Panc1 (cell line): ENCODE results near the gene SERTAD4. TPM values are rescaled to one million over a fixed set of nuclear protein-coding genes. Genes with fewer than 3 reads are reported as not detected.

Source experiments
- ATAC-seq: fragments of 200-7000 bp; cut with Tn5 transposase; 2 replicates; pipeline ENCODE4 v1.9.1; 2020; ENCODE audit warnings: mild to moderate bottlenecking, moderate library complexity
- BruUV-seq: library from RNA; stranded (reverse); fragments of 400-500 nt; replicated peaks from 2 replicates; lab custom pipeline; 2021; lab: Mats Ljungman, UMichigan
- CTCF ChIA-PET: fragments of 300-600 bp; sonication (Branson Sonifier 250); formaldehyde crosslinking; loops from one replicate; lab custom pipeline; 2022; ENCODE audit warnings: antibody characterized with exemption; lab: Charles Lee
- POLR2A ChIA-PET: fragments of 300-600 bp; sonication (Branson Sonifier 250); formaldehyde crosslinking; loops from one replicate; lab custom pipeline; 2022; ENCODE audit warnings: antibody characterized with exemption; lab: Charles Lee
- DNase-seq: peaks from one replicate; pipeline ENCODE4 v3.0.0-alpha.2; 2010; ENCODE audit warnings: low read depth, low spot score
- H3K27ac ChIP-seq: 2 replicates; pipeline ENCODE4 v1.5.1; 2011; ENCODE audit warnings: mild to moderate bottlenecking, low read length, inconsistent platforms
- H3K27me3 ChIP-seq: fragments of 200-500 bp; sonication (Bioruptor generic); 2 replicates; pipeline ENCODE4 v1.6.0; 2014; ENCODE audit warnings: low read length, inconsistent platforms; ENCODE audit not compliant: control insufficient read depth, insufficient read depth
- H3K36me3 ChIP-seq: fragments of 200-500 bp; sonication (Bioruptor generic); 2 replicates; pipeline ENCODE4 v1.5.1; 2014; ENCODE audit warnings: inconsistent platforms, mild to moderate bottlenecking, low read length, moderate library complexity; ENCODE audit not compliant: control insufficient read depth, insufficient read depth
- H3K4me1 ChIP-seq: 2 replicates; pipeline ENCODE4 v1.5.1; 2011; ENCODE audit warnings: inconsistent platforms, mild to moderate bottlenecking, low read length, moderate library complexity; ENCODE audit not compliant: control insufficient read depth, insufficient read depth
- H3K4me3 ChIP-seq, 2 experiments: 2 replicates each; pipeline ENCODE4 v1.5.1; 2011 to 2012; ENCODE audit warnings: low read depth in 2 of 2, low read length in 2 of 2, mild to moderate bottlenecking in 2 of 2, inconsistent platforms in 1 of 2, moderate library complexity in 1 of 2
- H3K9me3 ChIP-seq: fragments of 200-500 bp; sonication (Bioruptor generic); 2 replicates; pipeline ENCODE4 v1.5.1; 2014; ENCODE audit warnings: low read depth, mild to moderate bottlenecking, inconsistent platforms, low read length, moderate library complexity; ENCODE audit not compliant: control insufficient read depth, insufficient read depth
- POLR2AphosphoS5 ChIP-seq: IDR thresholded peaks from 2 replicates; pipeline ENCODE4 v1.6.1; 2012; ENCODE audit warnings: mild to moderate bottlenecking, low read depth, low read length, moderate library complexity
- SIN3A ChIP-seq: IDR thresholded peaks from 2 replicates; pipeline ENCODE4 v1.6.1; 2012; ENCODE audit warnings: low read depth, mild to moderate bottlenecking, low read length, moderate library complexity, borderline replicate concordance; ENCODE audit not compliant: insufficient read depth
- TCF7L2 ChIP-seq: IDR thresholded peaks from 2 replicates; pipeline ENCODE4 v1.6.1; 2011; ENCODE audit warnings: mild to moderate bottlenecking, low read depth, low read length, inconsistent platforms
- in situ Hi-C: cut with HindIII; loops from 2 replicates; pipeline ENCODE4 v1.10.0; 2016; ENCODE audit warnings: low sequenced_read_pairs, low pct_unique_long_range_greater_than_20kb
- intact Hi-C: fragments of 100-400 bp; cut with micrococcal nuclease; formaldehyde crosslinking; loops from one replicate; pipeline ENCODE4 v1.10.0; 2022; ENCODE audit not compliant: unreplicated experiment
- total RNA-seq: library from RNA; stranded (reverse); gene quantifications from one replicate; pipeline ENCODE4 v1.2.1, GENCODE V29; 2021; ENCODE audit not compliant: unreplicated experiment
- TF ChIP-seq, protein P1 (sequence below): fragments of 450-650 bp; IDR thresholded peaks from 2 replicates; pipeline ENCODE4 v1.5.1; 2017; ENCODE audit warnings: mild to moderate bottlenecking
- TF ChIP-seq, protein P2 (sequence below), 2 experiments: IDR thresholded peaks; 2 replicates each; pipeline ENCODE4 v1.6.1; 2011 to 2012; ENCODE audit warnings: low read depth in 2 of 2, control low read depth in 1 of 2, low read length in 1 of 2, mild to moderate bottlenecking in 1 of 2, moderate library complexity in 1 of 2; ENCODE audit not compliant: insufficient read depth in 1 of 2

Gene SERTAD4
- total RNA-seq, 1 experiment from 2014 or later = 0.31 TPM

DNA sequence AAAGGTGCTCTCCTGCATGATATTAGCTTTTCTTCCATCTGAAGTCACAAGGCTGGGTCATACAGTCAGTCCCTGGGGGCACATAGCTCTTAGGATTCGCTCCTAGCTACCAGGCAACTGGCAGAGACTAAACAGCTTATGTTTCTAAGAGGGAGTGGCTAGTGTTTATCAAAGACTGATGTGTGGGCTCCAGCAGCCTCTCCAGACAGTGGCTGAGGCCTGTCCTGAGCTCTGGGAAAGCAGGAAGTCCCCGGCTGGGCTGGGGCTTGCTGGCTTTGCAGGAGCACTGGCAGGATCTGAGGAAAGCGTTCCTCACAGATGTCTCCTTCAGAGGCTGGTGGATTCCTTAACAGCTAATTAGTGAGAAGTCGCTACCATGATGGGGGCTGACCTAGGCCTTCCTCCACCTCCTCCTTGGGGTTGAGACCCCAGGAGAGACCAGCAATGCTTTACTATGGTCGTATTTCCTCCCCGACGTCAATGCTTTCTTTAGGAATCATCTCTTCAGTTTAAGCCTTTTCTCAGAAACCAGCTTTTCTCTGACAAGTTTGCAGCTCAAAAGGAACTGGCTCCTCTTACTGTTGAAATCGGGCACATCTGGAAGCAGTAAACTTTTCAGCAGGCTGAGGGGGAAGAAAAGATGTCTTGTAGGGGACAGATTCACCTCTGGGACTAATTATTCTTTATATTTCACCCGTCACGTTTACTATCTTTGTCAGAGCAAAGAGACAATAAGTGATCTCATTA lies 62.6 kb downstream of the SERTAD4 start:
- Histone ChIP-seq H3K36me3 (no peaks in the 10 kb centered on the region), H3K9me3 (no peaks in the 10 kb centered on the region), H3K27ac (no peak overlapping the region), H3K27me3 (peaks cover 2% of the 10 kb centered on the region), H3K4me1 (no peaks in the 10 kb centered on the region), H3K4me3 (no peak overlapping the region)
- in situ Hi-C loops = no loop called here
- POLR2A ChIA-PET = no interaction called here
- no peak for TF ChIP-seq SIN3A
- no peak for TF ChIP-seq TCF7L2
- TF ChIP-seq, protein P1, sequence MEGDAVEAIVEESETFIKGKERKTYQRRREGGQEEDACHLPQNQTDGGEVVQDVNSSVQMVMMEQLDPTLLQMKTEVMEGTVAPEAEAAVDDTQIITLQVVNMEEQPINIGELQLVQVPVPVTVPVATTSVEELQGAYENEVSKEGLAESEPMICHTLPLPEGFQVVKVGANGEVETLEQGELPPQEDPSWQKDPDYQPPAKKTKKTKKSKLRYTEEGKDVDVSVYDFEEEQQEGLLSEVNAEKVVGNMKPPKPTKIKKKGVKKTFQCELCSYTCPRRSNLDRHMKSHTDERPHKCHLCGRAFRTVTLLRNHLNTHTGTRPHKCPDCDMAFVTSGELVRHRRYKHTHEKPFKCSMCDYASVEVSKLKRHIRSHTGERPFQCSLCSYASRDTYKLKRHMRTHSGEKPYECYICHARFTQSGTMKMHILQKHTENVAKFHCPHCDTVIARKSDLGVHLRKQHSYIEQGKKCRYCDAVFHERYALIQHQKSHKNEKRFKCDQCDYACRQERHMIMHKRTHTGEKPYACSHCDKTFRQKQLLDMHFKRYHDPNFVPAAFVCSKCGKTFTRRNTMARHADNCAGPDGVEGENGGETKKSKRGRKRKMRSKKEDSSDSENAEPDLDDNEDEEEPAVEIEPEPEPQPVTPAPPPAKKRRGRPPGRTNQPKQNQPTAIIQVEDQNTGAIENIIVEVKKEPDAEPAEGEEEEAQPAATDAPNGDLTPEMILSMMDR = no peak
- no peak for TF ChIP-seq POLR2AphosphoS5
- TF ChIP-seq, protein P2, sequence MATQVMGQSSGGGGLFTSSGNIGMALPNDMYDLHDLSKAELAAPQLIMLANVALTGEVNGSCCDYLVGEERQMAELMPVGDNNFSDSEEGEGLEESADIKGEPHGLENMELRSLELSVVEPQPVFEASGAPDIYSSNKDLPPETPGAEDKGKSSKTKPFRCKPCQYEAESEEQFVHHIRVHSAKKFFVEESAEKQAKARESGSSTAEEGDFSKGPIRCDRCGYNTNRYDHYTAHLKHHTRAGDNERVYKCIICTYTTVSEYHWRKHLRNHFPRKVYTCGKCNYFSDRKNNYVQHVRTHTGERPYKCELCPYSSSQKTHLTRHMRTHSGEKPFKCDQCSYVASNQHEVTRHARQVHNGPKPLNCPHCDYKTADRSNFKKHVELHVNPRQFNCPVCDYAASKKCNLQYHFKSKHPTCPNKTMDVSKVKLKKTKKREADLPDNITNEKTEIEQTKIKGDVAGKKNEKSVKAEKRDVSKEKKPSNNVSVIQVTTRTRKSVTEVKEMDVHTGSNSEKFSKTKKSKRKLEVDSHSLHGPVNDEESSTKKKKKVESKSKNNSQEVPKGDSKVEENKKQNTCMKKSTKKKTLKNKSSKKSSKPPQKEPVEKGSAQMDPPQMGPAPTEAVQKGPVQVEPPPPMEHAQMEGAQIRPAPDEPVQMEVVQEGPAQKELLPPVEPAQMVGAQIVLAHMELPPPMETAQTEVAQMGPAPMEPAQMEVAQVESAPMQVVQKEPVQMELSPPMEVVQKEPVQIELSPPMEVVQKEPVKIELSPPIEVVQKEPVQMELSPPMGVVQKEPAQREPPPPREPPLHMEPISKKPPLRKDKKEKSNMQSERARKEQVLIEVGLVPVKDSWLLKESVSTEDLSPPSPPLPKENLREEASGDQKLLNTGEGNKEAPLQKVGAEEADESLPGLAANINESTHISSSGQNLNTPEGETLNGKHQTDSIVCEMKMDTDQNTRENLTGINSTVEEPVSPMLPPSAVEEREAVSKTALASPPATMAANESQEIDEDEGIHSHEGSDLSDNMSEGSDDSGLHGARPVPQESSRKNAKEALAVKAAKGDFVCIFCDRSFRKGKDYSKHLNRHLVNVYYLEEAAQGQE (IDR thresholded peaks at IDR 0.05; ENCODE audit: insufficient read depth in 1 of 2, low read depth in 2 of 2, low read length in 1 of 2) = no peak
- ATAC-seq (no peak), DNase-seq (no peak)
- BruUV-seq = no TSS peak
- CTCF ChIA-PET = interaction anchor here (0.6 kb wide), 1 partner anchor 8 kb away, joined by 4 read pairs; no protein-coding TSS in a partner anchor
- intact Hi-C loops = no loop called here

Other genes starting within 250 kb of the SERTAD4 start
- gene HHAT, start 96.1 kb downstream of the SERTAD4 start, total RNA-seq = 2.3 TPM